Activated effector memory CD4-positive, alpha-beta T cell treated with anti-CD3 and anti-CD28 coated beads, Interleukin-2, amount 50 U/mL, for 16 hours (primary cell): ENCODE results near the gene FRRS1L.

Source experiments
- DNase-seq: peaks from one replicate; pipeline ENCODE4 v3.0.0-alpha.2; 2020

Gene FRRS1L, protein sequence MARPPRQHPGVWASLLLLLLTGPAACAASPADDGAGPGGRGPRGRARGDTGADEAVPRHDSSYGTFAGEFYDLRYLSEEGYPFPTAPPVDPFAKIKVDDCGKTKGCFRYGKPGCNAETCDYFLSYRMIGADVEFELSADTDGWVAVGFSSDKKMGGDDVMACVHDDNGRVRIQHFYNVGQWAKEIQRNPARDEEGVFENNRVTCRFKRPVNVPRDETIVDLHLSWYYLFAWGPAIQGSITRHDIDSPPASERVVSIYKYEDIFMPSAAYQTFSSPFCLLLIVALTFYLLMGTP

GRCh38 chr9:109166771-109167601, at the start of gene FRRS1L:
Gene FRRS1L (minus strand): TSS chr9:109167249. CDS start chr9:109167138, 111 bp downstream.
- DNase-seq, result no peak

DNA sequence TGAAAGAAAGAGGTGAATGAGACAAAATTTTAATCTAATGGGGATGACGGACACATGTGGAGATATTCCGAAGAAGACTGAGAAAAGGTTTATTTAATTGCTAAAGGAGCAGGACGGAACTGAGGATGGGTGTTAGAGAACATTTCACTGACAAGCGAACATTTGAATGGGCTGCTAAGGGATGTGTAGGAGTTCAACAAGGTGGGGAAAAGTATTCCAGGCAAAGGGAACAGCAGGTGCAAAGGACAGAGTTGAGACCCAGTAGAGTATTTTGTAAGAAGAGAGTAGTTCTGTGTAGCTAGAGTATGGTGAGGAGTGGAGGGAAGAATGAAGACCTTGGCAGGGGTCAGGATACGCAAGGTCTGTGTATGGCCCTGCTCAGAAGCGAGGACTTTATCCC, 47.4 kb upstream of the FRRS1L start:
- DNase-seq, result no peak

DNA sequence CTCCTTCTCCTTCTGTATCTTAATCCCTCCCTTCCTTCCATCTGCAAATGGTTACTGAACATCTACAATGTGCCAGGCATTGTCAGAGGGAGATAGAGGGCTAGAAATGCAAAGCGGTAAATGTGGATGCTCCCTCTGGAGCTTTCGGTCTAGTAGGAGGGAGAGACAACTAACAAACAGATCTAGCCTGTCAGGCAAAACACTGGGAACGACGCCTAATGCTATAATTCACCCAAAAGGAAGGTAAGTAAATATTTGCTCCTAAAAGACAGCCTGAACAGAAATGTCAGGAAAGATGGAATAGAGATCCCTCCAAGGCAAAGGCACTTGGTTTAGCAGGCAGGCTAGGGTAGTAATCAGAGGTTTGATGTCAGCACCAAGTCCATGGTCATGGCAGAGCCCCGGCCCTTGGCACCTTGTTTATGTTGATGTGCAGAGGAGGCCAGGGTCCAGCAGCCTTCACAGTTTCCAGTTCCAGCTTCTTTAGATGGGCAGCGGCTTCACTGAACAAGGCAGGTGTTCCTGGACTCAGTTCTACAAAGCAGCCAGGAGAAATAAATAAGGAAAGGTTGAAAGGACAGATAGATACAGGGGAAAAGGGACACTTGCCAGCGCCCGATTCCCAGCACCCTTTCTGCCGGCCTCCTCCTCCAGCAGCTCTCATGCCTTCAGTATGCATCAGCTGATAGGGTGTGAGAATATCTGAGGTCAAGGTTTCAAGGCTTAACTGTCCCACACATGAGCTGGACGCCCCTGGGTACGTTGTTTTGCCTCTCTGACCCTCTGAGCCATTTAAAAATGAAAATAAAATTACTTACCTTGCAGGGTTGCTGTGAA, 46.5 kb upstream of the FRRS1L start:
- no peak for DNase-seq

DNA sequence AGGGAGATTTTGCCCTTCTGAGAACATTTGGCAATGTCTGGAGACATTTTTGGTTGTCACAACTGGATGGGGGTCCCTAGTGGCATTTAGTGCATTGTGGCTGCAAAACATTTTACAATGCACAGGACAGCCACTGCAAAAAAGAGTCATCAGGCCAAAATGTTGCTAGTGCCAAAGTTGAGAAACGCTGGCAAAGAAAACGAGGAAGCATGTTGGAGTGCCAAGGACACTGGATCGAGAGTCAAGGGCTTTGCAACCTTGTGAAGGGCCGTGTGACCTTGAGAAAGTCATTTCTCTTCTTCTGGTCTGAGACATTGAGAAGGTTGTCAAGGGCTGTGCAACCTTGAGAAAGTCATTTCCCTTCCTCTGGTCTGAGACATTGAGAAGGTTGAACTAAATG, 45.7 kb upstream of the FRRS1L start:
- DNase-seq, result no peak

- DNase-seq, result no peak
These were observed 39.6 kb upstream of the FRRS1L start for GRCh38 chr9:109206670-109207069.

DNA sequence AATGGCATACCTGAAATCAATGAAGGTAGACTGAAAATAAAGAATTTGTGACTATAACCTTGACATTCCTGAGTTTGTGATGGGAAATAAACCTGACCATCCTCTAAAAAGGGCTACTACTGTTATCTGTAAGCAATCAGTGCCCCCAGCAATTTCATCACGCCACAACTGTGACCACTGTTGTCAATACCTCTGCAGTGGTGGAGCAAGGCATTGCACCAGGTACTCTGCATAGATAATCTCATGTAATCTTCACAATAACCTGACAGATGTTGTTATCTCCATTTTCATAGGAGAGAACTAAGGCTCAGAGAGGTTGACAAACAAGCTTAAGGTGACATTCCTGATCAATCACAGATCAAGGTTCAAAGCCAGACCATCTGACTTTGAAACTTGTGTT, 38.5 kb upstream of the FRRS1L start:
- DNase-seq, result no peak

GRCh38 chr9:109203761-109204360, 36.8 kb upstream of the FRRS1L start:
- DNase-seq, result no peak

GRCh38 chr9:109199676-109200075, 32.6 kb upstream of the FRRS1L start:
- no peak for DNase-seq

DNA sequence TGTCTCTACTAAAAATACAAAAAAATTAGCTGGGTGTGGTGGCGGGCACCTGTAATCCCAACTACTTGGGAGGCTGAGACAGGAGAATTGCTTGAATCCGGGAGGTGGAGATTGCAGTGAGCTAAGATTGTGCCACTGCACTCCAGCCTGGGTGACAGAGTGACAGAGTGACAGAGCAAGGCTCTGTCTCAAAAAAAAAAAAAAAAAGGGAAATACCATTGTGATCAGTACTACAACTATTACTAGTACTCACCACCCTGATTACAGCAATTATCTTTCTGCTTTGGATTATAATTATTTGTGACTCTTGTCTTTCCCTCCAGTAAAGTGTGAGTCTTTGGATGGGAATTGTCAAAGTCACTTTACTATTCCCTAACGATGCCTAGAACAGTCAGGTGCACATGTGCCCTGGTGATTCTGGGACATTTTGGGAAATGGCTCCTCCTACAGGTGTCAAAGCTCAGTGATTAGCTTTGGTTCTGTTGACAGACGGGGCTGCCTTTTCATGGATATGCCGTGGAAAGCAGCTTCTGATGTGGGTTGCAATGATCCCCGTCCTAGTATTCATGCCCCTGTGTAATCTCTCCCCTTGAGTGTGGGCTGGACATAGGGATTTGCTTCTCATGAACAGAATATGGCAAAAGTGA, 31.8 kb upstream of the FRRS1L start:
- DNase-seq, result no peak

DNA sequence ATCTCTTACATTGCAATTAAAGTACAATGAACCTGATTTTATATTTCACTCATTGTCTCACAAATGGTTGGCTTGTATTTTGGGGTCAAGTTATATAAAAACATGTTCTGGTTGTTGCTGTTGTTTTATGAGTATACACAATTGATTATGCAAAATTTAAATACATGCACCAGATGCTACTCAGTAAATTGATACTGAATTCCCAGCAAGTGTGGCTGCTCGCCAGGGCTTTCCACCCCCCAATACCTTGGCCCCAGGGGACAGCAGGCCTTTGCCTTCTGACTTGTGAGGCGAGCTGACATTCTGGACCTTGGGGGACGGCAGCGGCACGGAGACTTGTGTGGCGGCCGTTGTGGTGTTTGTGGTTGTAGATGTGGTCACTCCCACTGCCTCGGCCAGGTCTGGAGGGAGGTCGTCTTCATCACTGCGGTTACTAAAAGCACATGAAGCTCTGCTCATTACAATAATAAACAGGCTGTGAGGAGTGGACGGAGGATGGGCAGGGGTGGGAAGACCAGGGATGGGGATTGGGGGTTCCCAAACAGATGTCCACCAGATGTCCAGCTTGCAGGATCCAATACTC, 27.0 kb upstream of the FRRS1L start:
- DNase-seq, result no peak

DNA sequence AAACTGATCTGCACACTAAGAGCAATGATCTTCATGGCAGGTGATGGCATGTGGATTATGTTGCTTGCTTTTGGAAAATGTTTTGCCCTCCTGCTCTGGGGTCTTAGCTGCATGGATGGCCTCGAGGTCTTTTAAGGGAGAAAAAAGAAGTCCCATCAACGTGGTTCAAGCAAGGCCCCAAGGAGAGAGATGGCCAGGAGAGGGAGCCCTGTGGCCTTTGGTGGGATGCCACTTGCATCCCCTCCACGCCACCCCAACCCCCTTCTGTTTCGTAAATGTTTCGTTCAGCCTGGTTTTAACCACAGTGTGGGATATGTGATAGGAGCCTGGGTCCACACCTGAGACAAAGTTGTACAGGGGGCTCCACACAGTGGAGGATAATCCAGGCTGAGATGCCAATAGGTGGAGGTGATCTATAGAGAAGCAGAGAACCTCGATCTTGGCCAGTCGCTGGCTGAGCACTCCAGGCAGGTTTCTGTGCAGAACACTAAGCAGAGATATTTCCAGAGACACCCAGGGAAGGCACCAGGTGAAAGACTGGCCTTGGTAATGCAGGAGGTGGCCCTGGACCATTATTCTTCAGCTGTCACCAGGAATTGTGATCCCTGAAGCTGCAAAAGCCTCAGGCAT, 25.8 kb upstream of the FRRS1L start:
- no peak for DNase-seq

DNA sequence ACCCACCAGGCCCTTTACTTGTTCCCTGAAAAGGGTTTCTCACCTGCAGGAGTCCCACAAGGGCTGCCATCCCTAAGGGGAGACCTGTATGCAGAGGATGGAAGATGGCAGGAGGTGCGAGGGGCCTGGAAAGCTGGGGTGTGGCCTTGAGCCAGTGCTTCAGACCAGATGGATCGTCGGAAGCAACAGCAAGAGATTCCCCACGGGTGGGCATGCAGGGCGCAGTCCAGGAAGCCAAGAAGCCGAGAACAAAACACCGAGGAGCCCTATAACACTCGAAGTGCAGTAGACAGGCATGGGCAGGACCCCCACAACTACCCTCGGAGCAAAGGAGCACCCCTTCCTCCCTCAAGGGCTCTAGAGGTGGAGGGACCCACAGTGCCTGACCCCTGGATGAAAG, 24.7 kb upstream of the FRRS1L start:
- DNase-seq, result no peak

DNA sequence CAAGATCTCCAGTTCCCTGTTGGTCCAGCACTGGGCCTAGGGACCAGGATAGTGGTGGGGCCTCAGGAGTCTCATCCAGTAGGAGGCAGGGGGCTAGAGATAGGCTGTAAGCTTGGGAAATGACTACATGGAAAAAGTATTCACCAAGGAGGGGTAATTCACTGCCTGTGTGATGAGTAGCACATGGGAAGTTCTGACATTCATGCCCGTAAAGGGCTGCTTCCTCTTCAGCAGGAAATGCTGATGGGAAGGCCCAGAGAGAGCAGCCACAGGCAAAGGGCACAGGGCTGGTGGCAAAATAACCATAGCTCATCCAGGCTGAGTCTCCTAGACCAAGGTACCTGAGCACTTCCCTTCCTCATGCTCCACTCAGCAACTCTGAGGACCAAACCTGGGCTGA, 23.1 kb upstream of the FRRS1L start:
- DNase-seq, result no peak

DNA sequence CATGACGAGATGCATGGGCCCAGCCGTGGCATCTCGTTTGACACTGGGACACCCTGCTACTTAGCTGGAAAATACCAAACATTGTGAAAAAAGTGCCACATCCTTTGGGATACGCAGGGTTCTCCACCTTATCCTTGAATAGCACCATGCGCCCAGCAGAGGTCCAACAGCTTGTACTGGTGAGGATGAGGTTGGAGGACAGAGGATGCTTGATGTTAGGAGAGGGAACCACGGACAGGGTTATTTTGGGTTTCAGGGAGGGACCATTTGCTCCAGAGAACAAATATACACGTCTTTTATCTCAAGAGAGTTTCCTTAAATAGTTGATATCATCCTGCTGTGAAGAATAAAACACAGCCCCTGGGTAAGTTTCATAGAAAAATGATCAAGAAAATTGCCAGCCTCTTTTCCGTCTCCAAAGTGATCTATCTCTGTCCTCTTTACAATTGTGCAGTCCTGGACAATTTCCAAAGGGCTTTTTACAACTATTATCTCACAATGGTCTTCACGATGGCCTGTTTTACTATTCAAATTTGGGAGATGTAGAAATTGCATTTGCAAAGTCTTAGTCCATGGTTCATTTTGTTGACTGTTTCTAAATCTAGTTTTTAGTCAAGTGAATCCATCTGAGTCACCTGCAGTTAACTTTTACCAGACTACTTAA, 19.9 kb upstream of the FRRS1L start:
- DNase-seq, result no peak

DNA sequence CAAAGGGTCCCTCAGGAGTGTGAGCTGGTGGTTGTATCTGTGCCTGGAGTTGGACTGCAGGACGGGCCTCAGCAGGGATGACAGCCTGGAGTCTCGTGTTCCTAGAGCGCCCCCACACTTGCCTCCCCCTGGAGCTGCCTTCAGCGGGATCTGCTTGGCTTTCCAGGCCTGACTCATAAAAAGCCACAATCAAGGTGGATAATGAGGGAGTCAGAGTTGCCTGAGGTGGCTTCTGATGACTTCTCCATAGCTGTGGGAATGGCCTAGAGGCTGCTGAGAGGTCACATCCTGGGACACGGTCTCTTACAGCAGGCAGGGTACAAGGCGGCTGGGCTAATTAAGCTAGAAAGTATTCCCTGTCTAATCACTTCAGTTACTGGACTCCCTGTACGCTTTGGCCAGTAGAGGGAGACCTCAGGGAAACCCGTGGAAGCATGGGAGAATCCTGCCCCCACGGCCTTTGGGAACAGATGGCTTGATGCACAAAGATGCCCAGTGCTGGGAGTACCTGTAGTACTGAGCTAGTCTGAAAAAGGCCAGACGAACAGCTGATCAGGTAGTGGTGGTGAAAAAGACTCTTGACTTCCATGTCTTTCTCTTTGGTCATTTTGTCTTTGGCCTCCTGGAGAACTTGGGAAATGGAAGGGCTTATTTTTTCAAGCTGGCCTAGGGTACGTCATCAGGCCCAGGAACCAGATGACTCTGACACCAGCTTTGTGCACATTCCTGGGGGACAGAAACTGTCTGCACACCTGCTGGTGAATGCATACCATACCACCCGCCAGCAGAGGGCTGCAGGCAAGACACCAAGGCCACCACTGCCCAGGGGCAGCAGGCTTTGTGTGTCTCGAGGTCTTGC, 16.1 kb upstream of the FRRS1L start:
- DNase-seq, result no peak

GRCh38 chr9:109182550-109182939, 15.5 kb upstream of the FRRS1L start:
- no peak for DNase-seq

DNA sequence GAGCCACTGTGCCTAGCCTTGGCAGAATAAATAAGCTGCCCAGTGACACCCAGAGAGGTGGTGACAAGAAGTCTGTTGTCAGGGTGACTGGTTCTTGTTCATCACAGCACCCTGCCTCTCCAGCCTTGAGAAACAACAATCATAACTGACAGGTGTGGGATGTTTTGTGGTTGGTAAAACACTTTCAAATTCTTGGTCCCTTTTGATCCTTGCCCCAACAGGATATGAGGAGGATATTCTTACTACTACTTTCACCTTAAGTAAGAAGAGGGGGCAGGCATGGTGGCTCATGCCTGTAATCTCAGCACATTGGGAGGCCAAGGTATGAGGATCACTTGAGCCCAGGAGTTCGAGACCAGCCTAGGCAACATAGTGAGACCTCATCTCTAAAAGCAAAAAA, 14.2 kb upstream of the FRRS1L start:
- DNase-seq, result peak; percentile 66

GRCh38 chr9:109179801-109180523, 12.9 kb upstream of the FRRS1L start:
- DNase-seq, result no peak

DNA sequence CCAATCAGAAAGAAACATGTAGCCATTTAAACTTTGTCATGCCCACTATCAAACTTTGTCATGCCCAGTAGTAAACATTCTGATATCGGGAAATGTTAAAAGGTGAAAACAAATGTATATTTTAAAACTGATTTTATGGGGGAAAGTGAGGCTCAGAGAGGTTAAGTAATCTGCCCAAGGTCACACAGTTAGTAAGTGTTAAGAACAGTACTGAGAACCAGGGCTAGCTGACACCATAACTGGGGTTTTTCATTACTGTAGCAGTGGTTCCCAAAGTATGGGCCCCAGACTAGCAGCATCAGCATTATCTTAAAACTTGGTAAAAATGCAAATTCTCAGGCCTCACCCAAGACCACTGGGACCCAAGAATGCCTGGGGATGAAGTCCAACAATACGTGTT, 9.9 kb upstream of the FRRS1L start:
- DNase-seq, result no peak
